WTC11 (cell line): Measurements from ENCODE around the gene AZU1.

Experiments
- ETV6 ChIP-seq: sonication (generic); formaldehyde crosslinking; IDR thresholded peaks from 2 replicates; pipeline ENCODE4 v1.8.1; 2022; ENCODE audit warnings: mild to moderate bottlenecking, missing genetic modification reagents
- NFE2L1 ChIP-seq: sonication (generic); formaldehyde crosslinking; IDR thresholded peaks from 2 replicates; pipeline ENCODE4 v1.8.1; 2023; ENCODE audit warnings: missing genetic modification reagents
- TCF7 ChIP-seq: sonication (generic); formaldehyde crosslinking; IDR thresholded peaks from 2 replicates; pipeline ENCODE4 v1.8.0; 2022; ENCODE audit warnings: mild to moderate bottlenecking, low read depth, missing genetic modification reagents, moderate library complexity
- TF ChIP-seq, protein P1 (sequence below): sonication (generic); formaldehyde crosslinking; IDR thresholded peaks from 2 replicates; pipeline ENCODE4 v1.8.1; 2022; ENCODE audit warnings: missing genetic modification reagents, borderline replicate concordance

DNA sequence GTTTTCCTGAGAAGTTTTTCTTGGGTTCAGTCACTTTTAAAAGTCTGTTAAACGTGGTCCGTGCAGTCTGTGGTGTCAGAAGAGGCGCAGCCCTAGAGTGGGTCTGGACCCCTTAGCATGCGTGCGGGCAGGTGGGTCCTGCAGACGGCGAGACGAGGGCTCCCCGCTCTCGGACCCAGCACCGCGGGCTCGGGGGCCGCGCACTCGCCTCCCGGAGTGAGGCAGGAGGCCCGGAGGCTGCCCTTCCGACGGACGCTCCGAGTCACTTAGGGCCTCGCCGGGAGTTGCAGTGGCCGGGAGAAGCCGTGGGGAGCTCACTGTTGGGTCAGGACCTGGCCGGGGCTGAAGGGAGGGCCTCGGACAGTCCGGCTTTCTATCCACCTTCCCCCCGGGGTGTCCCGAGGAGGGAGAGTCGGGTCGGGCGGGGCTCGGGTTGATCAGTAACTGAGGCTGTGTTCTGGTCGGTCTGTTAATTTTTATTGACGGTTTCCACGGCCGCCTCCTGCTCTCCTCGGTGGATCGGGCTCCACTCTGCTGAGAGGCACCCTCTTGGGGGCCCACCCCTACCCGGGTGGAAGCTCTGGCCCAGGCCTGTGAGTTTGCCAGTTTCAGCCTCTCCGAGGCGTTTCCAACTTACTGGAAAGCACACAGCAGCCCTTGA, 29.1 kb upstream of the AZU1 start:
- TF ChIP-seq ETV6 (no peak), TCF7 (CRISPR knock-in tag) (no peak), NFE2L1 (CRISPR knock-in tag) (no peak)
- TF ChIP-seq, protein P1, sequence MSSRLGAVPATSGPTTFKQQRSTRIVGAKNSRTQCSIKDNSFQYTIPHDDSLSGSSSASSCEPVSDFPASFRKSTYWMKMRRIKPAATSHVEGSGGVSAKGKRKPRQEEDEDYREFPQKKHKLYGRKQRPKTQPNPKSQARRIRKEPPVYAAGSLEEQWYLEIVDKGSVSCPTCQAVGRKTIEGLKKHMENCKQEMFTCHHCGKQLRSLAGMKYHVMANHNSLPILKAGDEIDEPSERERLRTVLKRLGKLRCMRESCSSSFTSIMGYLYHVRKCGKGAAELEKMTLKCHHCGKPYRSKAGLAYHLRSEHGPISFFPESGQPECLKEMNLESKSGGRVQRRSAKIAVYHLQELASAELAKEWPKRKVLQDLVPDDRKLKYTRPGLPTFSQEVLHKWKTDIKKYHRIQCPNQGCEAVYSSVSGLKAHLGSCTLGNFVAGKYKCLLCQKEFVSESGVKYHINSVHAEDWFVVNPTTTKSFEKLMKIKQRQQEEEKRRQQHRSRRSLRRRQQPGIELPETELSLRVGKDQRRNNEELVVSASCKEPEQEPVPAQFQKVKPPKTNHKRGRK (CRISPR knock-in tag) = no peak
